GM23338 (cell line): Measurements from ENCODE around the gene NPIPA5.
A peak's percentile ranks its signal among the peaks of the same experiment; 100 is the strongest.
"Not testable (repeated sequence)": the region's sequence is repeated elsewhere in the genome, so short reads cannot be mapped to it uniquely, and the experiment has no call there.

ENCODE experiments used
- CREB1 ChIP-seq: fragments of 250-450 bp; sonication (Bioruptor Pico); IDR thresholded peaks from 2 replicates; pipeline ENCODE4 v1.5.0; 2020; ENCODE audit warnings: low read depth, mild to moderate bottlenecking, moderate library complexity
- EZH2 ChIP-seq: fragments of 200-600 bp; sonication (generic); IDR thresholded peaks from one replicate; pipeline ENCODE4 v1.8.0; 2017; ENCODE audit warnings: antibody characterized with exemption, mild to moderate bottlenecking, low read depth; ENCODE audit not compliant: unreplicated experiment
- EZH2phosphoT487 ChIP-seq: fragments of 200-600 bp; sonication (generic); IDR thresholded peaks from one replicate; pipeline ENCODE4 v1.8.1; 2018; ENCODE audit warnings: antibody characterized with exemption; ENCODE audit not compliant: unreplicated experiment
- JUNB ChIP-seq: IDR thresholded peaks from one replicate; pipeline ENCODE4 v1.6.1; 2016; ENCODE audit warnings: antibody characterized with exemption; ENCODE audit not compliant: unreplicated experiment
- POLR2AphosphoS5 ChIP-seq: IDR thresholded peaks from 2 replicates; pipeline ENCODE4 v1.6.1; 2016; ENCODE audit warnings: antibody characterized with exemption, low read depth
- REST ChIP-seq: IDR thresholded peaks from one replicate; pipeline ENCODE4 v1.6.1; 2018; ENCODE audit warnings: antibody characterized with exemption; ENCODE audit not compliant: unreplicated experiment
- STAT1 ChIP-seq: IDR thresholded peaks from one replicate; pipeline ENCODE4 v1.6.1; 2016; ENCODE audit warnings: antibody characterized with exemption; ENCODE audit not compliant: unreplicated experiment
- TF ChIP-seq, protein P1 (sequence below), 2 experiments: fragments of 200-600 bp in 1 of 2; sonication (generic) in 1 of 2; conservative IDR thresholded peaks; 2 replicates each; pipeline versions ENCODE4 v1.5.1 to v1.6.1; 2016 to 2017; ENCODE audit warnings: antibody characterized with exemption in 2 of 2, low read depth in 2 of 2, mild to moderate bottlenecking in 2 of 2, moderate library complexity in 1 of 2
- TF ChIP-seq, protein P2 (sequence below): IDR thresholded peaks from 2 replicates; pipeline ENCODE4 v1.6.1; 2016; ENCODE audit warnings: antibody characterized with exemption

- TF ChIP-seq EZH2; REST; EZH2phosphoT487; STAT1; JUNB; CREB1 (CRISPR knock-in tag): not testable (repeated sequence)
- TF ChIP-seq, protein P1, sequence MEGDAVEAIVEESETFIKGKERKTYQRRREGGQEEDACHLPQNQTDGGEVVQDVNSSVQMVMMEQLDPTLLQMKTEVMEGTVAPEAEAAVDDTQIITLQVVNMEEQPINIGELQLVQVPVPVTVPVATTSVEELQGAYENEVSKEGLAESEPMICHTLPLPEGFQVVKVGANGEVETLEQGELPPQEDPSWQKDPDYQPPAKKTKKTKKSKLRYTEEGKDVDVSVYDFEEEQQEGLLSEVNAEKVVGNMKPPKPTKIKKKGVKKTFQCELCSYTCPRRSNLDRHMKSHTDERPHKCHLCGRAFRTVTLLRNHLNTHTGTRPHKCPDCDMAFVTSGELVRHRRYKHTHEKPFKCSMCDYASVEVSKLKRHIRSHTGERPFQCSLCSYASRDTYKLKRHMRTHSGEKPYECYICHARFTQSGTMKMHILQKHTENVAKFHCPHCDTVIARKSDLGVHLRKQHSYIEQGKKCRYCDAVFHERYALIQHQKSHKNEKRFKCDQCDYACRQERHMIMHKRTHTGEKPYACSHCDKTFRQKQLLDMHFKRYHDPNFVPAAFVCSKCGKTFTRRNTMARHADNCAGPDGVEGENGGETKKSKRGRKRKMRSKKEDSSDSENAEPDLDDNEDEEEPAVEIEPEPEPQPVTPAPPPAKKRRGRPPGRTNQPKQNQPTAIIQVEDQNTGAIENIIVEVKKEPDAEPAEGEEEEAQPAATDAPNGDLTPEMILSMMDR (conservative IDR thresholded peaks at IDR 0.05; ENCODE audit: low read depth in 2 of 2): not testable (repeated sequence)
- TF ChIP-seq, protein P2, sequence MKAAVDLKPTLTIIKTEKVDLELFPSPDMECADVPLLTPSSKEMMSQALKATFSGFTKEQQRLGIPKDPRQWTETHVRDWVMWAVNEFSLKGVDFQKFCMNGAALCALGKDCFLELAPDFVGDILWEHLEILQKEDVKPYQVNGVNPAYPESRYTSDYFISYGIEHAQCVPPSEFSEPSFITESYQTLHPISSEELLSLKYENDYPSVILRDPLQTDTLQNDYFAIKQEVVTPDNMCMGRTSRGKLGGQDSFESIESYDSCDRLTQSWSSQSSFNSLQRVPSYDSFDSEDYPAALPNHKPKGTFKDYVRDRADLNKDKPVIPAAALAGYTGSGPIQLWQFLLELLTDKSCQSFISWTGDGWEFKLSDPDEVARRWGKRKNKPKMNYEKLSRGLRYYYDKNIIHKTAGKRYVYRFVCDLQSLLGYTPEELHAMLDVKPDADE: not testable (repeated sequence)
- peak; percentile 71 for TF ChIP-seq POLR2AphosphoS5
These were observed 17.8 kb upstream of the NPIPA5 start, which contains the start of gene MPV17L for GRCh38 chr16:15395631-15396508.
